ENCODE measurements around the gene CCDC28B. TPM values are rescaled to one million over a fixed set of nuclear protein-coding genes. Genes with fewer than 3 reads are reported as not detected.
A peak's percentile ranks its signal among the peaks of the same experiment; 100 is the strongest.

Gene CCDC28B
- total and polyA plus RNA-seq, 2 of the 13 experiments (the other 11 are each of a cell fraction or from before 2014, with no cell fraction given): 2.6 to 3.5 TPM

GRCh38 chr1:32241001-32241763, 40.8 kb downstream of the CCDC28B start (continued):
- 0 out of 2 replicates have a peak, but pooled peaks have one; percentile 44 for TF ChIP-seq ZNF343 (CRISPR knock-in tag; IDR thresholded peaks at IDR 0.05)
- no peak for TF ChIP-seq U2AF1 (optimal IDR thresholded peaks at IDR 0.05; ENCODE audit: low read depth, low read length)
- TF ChIP-seq NAIF1 (CRISPR knock-in tag; IDR thresholded peaks at IDR 0.05; ENCODE audit: borderline replicate concordance): peak; percentile 58; the same call in 1 of the 2 replicates
- no peak for TF ChIP-seq ZNF354B (CRISPR knock-in tag; IDR thresholded peaks at IDR 0.05)
- 0 out of 2 replicates have a peak, but pooled peaks have one; percentile 27 for TF ChIP-seq PAX8 (CRISPR knock-in tag; IDR thresholded peaks at IDR 0.05; ENCODE audit: borderline replicate concordance)
- peak; percentile 51; the same call in 1 of the 2 replicates for TF ChIP-seq HOXA3 (CRISPR knock-in tag; IDR thresholded peaks at IDR 0.05)
- TF ChIP-seq ZNF558 (CRISPR knock-in tag; IDR thresholded peaks at IDR 0.05; ENCODE audit: borderline replicate concordance): peak; percentile 44; the same call in 1 of the 2 replicates
- TF ChIP-seq ZFX (CRISPR knock-in tag; IDR thresholded peaks at IDR 0.05; ENCODE audit: low read depth): peak; percentile 76; the same call in 1 of the 2 replicates
- TF ChIP-seq ZNF468 (CRISPR knock-in tag; IDR thresholded peaks at IDR 0.05): no peak
- TF ChIP-seq AKNA (CRISPR knock-in tag; IDR thresholded peaks at IDR 0.05; ENCODE audit: borderline replicate concordance): no peak
- TF ChIP-seq CBX1 (IDR thresholded peaks at IDR 0.05; ENCODE audit: low read depth): peak; percentile 38
- TF ChIP-seq KDM5B (CRISPR knock-in tag; IDR thresholded peaks at IDR 0.05; ENCODE audit: borderline replicate concordance): peak; percentile 61; the same call in 1 of the 2 replicates
- TF ChIP-seq FOSL1 (CRISPR knock-in tag; IDR thresholded peaks at IDR 0.05; ENCODE audit: borderline replicate concordance): peak; percentile 61
- TF ChIP-seq GATAD2A (CRISPR knock-in tag; IDR thresholded peaks at IDR 0.05): peak; percentile 34; the same call in 1 of the 2 replicates
- TF ChIP-seq DNMT1 (CRISPR knock-in tag; IDR thresholded peaks at IDR 0.05): no peak
- no peak for TF ChIP-seq MAFK (conservative IDR thresholded peaks at IDR 0.05 in 1 of 2, IDR thresholded peaks at IDR 0.05 in 1 of 2; ENCODE audit: low read length in 2 of 2)
- 0 out of 2 replicates have a peak, but pooled peaks have one; percentile 30 for TF ChIP-seq ZNF142 (CRISPR knock-in tag; IDR thresholded peaks at IDR 0.05)
